Transverse colon (tissue), 3 donors: ENCODE measurements around the gene EPN2.

Experiments
- EP300 ChIP-seq: sonication (generic); formaldehyde crosslinking; IDR thresholded peaks from one replicate; pipeline ENCODE4 v1.6.1; 2017; ENCODE audit warnings: antibody characterized with exemption, low read depth
- POLR2A ChIP-seq: fragments of 450-650 bp; IDR thresholded peaks from one replicate; pipeline ENCODE4 v1.6.1; 2016; ENCODE audit warnings: antibody characterized with exemption, mild to moderate bottlenecking, moderate library complexity
- TF ChIP-seq, protein P1 (sequence below), 5 experiments: fragments of 200-600 bp in 3 of 5; fragments of 450-650 bp in 2 of 5; sonication (generic) in 3 of 5; IDR thresholded peaks; 1 replicate in 2 of 5; 2 replicates in 3 of 5; pipeline ENCODE4 v1.5.1; 2016 to 2017; ENCODE audit warnings: antibody characterized with exemption in 5 of 5, inconsistent platforms in 3 of 5, mild to moderate bottlenecking in 2 of 5, moderate library complexity in 1 of 5

DNA sequence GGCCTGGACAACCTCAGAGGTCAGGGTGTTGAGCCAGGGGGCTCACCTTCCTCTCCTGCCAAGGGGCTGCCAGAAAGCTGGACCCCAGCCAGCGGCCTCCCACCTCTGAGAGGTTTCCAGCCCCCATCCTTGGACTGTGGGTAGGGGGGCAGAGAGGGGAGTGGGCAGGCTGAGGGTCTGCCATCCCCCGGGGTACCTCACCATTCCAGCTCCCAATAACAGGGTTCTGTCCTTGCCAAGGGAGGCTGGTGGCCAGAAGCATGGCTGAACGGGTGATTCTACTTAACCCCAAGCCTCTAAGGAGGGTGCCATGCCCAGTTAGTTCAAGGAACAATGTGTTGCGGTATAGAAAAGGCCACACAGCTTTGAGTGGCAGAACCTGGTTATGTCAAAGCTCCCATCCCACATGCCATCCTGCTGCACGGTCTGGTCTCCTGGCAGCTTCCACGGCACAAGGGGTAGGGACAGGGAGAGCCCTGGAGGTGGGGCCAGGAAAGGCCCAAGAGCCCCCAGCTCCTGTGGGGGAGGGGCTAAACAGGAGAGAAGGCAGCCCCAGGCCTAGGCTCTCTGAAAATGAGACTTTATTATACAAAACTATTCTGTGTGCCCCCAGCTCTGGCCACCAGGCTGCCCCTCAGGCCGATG, 105.6 kb downstream of the EPN2 start:
- TF ChIP-seq POLR2A (no peak), EP300 (no peak)
- TF ChIP-seq, protein P1, sequence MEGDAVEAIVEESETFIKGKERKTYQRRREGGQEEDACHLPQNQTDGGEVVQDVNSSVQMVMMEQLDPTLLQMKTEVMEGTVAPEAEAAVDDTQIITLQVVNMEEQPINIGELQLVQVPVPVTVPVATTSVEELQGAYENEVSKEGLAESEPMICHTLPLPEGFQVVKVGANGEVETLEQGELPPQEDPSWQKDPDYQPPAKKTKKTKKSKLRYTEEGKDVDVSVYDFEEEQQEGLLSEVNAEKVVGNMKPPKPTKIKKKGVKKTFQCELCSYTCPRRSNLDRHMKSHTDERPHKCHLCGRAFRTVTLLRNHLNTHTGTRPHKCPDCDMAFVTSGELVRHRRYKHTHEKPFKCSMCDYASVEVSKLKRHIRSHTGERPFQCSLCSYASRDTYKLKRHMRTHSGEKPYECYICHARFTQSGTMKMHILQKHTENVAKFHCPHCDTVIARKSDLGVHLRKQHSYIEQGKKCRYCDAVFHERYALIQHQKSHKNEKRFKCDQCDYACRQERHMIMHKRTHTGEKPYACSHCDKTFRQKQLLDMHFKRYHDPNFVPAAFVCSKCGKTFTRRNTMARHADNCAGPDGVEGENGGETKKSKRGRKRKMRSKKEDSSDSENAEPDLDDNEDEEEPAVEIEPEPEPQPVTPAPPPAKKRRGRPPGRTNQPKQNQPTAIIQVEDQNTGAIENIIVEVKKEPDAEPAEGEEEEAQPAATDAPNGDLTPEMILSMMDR (IDR thresholded peaks at IDR 0.05): no peak
